ENCODE measurements around the gene SINHCAF.

DNA sequence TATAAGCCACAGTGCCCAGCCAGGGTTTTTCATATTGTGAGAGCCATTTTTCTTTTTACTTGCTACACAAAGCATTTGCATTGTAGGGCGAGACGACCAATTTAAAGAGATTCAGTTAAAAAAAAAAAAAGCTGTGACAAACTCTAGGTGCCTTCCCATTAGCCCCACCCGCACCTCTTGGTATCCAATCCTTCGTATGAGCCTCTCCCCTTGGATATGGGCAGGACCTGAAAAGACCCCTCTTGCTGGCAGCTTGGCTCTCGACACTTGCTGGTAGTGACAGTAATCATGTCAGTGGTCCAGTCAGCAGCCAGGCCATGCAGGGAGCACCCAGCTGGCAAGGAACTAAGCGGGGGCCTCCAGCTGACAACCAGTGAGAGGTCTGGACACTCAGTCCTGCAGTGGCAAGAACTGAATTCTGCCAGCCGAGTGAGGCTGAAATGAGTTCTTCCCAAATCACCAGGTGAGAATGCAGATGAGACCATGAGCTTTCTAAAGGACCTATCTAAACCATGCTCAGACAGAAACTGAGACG, 46.5 kb downstream of the SINHCAF start:
- no peak for TF ChIP-seq EZH2 (IDR thresholded peaks at IDR 0.05; ENCODE audit: borderline replicate concordance)
- TF ChIP-seq CTCF (IDR thresholded peaks at IDR 0.05; ENCODE audit: poor library complexity): no peak
